GM21447 (cell line): ENCODE results near the gene ARL6IP1.
A peak's percentile ranks its signal among the peaks of the same experiment; 100 is the strongest.

Source experiments
- ATAC-seq: cut with Tn5 transposase; IDR thresholded peaks from one replicate; pipeline ENCODE4 v1.9.1; 2021; ENCODE audit not compliant: unreplicated experiment

The ARL6IP1 gene

DNA sequence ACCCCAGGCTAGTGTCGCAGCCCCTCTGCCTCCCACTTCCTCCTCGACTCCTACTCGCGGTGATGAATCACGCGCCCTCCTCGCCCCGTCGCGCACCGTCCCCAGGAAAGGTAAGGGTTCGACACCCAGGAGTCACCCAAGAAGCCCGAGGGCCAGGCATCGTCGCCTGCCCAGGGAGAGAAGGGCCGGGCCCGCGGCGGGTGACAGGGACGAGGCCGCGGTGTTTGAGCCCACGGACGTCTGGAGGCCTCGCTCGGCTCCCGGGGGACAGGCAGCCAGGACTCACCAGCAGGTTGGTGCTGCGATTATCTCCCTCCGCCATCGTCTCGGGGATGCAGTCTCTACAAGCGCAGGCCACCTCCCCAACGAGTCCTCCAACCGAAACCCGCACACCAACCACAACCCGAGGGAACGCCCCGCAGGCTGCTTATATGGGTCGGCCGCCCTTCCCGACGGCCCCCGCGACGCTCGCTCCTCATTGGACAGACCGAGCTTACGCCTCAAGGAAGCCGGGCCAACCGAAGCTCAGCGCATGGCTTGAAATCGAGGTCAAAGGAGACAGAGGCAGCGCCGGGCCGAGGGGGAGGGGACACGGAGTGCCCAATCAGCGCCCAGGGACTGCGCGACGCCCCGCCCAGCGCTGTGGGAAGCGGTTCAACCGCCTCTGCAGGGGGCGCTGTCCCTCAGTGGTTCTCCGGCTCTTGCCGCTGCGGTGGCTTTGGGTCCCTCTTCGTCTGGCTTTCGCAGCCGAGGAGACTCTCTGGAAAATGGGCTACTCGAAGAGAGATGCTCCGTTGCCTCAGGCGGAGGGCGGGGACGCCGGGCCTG, at the start of gene ARL6IP1:
TSS of gene ARL6IP1 (minus strand) at position 405 of the 828 bp plus-strand sequence. CDS start at position 322, 83 bp downstream.
- peak; percentile 85 for ATAC-seq

DNA sequence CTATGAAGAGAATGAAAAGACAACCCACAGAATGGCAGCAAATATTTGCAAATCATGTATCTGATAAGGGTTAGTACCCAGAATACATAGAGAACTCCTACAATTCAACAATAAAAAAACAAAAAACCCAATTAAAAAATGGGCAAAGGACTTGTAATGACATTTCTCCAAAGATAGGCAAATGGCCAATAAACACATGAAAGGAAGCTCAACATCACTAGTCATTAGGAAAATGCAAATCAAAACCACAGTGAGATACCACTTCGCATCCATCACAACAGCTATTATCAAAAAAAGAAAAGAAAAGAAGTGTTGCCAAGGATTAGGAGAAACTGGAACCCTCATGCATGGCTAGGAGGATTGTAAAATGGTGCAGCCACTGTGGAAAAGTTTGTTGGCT, 45.1 kb upstream of the ARL6IP1 start:
- ATAC-seq, result no peak

GRCh38 chr16:18842565-18842964, 41.2 kb upstream of the ARL6IP1 start:
- no peak for ATAC-seq

- no peak for ATAC-seq
These were observed 40.6 kb upstream of the ARL6IP1 start for GRCh38 chr16:18841833-18842525.

DNA sequence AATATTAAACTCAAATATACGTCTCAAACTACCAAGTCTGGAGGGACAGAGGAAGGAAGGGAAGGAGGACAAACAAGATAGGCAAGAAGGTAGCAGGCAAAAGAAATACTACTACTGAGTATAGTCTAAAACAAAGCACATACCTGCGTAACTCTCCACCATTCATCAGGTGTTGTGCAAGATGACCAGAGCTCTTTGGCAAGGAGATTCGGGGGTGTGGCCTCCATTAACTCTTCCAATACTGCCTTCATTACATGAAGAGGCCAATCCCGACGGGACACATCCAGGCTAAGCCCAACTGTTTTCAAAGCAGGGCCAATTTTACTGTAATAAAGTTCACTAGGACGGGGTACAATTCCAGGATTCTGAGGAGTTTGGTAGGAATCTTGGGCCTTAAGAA, 38.2 kb upstream of the ARL6IP1 start:
- no peak for ATAC-seq

DNA sequence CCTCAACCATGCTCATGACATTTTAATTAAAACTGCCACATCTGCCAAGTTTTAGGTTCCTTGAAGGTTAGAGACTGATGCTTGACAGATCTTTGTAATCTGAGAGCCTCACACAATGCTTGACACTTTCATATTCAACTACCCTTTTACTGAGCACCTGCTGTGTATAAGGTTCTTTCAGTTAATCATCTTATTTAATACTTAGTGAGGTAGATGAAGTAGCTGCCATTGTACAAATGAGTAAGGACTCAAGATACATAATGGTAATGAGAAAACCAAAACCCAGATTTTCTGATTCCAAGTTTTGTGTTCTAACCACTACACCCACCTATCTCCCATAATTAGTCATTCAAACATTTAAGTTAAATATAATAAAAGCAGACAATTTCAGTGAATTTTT, 35.4 kb upstream of the ARL6IP1 start:
- ATAC-seq, result no peak

- ATAC-seq, result no peak
These were observed 33.5 kb upstream of the ARL6IP1 start for GRCh38 chr16:18834864-18835263.

DNA sequence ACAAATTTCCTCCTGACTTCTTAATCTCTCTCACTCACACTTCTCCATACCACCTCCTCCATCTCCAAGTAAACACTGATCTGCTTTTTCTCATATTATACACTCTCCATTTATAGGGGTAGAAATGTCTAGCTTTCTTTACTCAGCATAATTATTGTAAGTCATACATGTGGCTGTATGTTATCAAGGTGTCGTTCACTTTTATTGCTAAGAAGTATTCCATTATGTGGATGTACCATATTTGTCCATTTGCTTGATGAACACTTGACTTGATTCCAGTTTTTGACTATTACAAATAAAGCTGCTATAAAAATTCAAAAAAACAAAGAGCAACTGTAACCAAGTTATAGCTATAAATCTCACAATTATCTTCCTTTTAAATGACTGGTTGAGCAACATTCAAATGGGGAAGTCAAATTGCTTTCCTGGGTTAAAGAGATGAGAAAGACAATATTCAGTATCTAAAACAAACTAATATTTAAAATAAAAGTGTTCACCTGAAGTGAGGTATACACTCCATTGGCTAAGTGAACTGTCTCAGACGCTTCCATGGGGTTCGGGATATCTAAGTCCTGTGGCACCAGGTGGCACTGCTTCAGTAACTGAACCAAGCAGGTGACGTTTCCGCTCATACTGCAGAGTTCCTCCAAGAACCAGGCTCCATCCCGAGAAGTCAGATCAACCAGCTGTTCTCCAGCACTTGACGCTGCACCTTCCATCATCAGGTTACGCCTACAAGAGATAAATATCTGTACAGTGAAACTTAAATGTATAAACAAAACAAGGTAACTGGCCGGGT, 32.6 kb upstream of the ARL6IP1 start:
- no peak for ATAC-seq

- no peak for ATAC-seq
These were observed 31.3 kb upstream of the ARL6IP1 start for GRCh38 chr16:18832613-18833012.

DNA sequence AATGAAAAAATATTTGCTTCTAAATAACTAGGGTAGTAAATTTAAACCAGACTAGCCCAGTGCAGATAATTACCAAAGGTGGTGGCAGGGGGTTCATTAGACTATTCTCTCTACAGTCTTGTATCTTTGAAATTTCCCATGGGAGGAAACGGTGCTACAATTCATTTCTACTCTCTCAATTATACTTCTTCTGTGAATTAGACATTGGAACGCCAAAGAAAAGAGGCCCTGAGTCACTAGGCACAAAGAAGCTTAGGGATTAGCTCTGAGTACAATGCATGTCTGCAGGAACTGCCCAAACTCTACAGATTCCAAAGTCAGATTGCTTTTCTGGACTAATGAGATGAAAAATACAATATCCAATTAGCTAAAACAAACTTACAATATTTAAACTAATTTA, 30.7 kb upstream of the ARL6IP1 start:
- ATAC-seq, result no peak

DNA sequence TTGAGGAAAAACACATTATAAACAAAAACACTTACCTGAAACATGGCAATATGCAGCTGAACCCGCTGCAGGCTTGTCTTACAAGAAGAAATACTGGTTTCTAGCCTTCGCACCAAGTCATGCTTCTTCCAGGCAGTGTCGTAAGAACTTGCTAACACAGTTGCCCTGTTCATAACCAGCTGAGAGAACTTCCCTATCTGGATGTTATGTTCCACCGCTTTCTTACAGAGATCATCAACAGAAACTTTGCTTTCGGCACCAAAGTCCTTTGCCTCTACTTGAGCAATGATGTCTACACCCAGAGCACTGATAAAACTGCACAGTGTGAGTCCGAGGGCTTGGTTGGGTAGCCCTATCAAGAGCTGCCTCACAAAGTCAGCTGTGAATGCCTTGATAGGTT, 27.9 kb upstream of the ARL6IP1 start:
- ATAC-seq, result no peak

GRCh38 chr16:18827890-18828289, 26.5 kb upstream of the ARL6IP1 start:
- no peak for ATAC-seq

- no peak for ATAC-seq
These were observed 14.9 kb upstream of the ARL6IP1 start for GRCh38 chr16:18816286-18816685.

DNA sequence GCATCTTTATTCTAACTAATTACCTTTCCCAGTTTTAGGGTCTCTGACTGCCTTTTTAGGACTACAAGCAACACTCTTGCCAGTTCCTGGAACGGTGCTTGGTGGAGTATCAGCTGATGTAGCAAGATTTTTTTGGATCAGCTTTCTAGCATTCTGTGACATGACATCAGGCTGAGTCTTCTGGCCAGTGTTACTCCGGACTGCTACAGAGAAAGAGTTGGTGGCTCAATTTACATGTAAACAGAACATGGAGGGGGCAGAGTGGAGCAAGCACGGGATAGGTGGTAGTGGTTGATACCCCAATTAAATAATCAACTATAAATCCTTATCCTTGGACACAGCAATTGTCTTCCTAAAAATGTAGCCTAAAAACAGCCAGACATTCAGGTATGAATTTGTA, 10.6 kb upstream of the ARL6IP1 start:
- ATAC-seq, result no peak

DNA sequence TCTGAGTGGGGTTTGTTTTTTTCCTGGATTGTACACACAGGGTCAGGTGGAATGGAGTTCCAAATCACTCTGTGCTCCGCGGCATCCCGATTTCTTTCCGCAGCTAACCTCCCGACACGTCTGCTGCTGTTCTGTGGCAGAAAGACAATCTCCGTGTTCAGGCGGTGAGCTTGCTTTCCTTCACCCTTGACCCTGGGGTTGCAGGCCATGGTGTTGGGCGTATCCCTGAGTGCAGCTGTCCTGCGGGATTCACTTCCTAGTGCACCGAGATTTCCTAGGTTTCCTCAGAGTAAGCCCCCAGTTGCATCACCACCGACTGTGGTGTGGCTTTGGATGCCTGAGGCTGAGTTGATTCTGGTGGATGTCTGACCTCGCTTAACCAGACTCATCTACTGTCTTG, 7.8 kb upstream of the ARL6IP1 start:
- ATAC-seq, result no peak

GRCh38 chr16:18805257-18805773, 4.0 kb upstream of the ARL6IP1 start:
- no peak for ATAC-seq

DNA sequence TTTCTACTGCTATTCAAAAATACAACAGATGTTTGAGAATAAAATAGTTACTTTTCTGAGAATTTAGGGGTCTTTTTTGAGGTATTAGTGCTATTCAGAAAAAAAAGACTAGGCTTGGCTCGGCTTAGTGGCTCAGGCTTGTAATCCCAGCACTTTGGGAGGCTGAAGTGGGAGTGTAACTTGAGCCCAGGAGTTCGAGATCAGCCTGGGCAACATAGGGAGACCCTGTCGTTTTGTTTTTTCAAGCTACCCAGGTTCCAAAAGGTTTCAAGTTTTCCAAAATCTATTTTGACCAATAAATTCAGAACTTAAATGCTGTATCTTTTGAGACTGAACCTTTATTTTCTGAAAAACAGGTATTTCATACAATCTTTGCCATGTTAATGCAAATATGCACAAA, 3.2 kb upstream of the ARL6IP1 start:
- no peak for ATAC-seq

GRCh38 chr16:18803569-18804462, 2.5 kb upstream of the ARL6IP1 start:
- no peak for ATAC-seq

DNA sequence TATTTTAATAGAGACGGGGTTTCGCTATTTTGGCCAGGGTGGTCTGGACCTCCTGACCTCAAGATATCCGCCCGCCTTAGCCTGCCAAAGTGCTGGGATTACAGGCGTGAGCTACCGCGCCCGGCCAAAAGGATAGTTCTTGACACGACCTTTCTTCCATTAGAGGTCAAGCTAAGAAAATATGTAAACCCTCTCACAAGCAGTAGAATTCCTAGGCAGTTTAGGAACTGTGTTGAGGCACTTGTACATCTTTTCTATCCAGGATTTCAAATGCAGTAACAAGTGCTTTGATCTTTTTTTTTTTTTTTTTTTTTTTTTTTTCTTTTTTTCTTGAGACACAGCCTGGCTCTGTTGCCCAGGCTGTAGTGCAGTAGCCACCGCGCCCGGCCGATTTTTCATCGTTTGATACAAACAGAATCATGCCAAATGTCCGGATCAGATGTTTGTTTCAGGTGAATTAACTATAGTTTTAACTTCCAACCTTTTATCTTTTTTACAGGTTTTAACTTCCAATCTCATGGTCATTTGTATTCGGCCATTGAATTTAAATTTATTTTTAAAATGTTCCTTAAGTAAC, 1.5 kb upstream of the ARL6IP1 start:
- ATAC-seq, result no peak

DNA sequence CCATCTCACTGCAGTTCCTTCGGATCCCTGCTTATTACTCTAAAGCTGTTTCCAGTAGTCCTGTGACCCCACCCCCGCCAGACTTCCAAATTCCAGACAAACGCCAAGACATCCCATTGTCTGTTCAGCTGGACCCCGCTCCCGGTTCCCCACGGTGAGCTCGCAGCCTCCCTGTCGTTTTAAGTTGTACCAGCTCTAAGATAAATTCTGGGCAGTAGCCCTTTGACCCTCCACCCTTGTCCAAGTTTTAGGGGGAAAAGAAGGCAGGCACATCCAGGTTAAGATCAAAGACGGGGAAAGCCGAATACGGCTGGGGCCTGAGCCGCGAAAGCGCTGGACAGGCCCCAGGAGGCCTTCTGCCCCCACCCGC, 589 bp downstream of the ARL6IP1 start:
- ATAC-seq, result no peak
